NCI-H2081 treated with DMSO at 0.1 percent for 48 hours (cell line): ENCODE measurements around the gene MPDU1.
A peak's percentile ranks its signal among the peaks of the same experiment; 100 is the strongest.

Source experiments
- DNase-seq: peaks from one replicate; lab custom pipeline; 2025; lab: John Stamatoyannopoulos, UW

Gene MPDU1

GRCh38 chr17:7583253-7584109 is at the start of gene MPDU1:
Gene MPDU1, plus strand, starts transcription at chr17:7583852. Its CDS starts 11 bp downstream, at chr17:7583863.
- peak; percentile 71 for DNase-seq

DNA sequence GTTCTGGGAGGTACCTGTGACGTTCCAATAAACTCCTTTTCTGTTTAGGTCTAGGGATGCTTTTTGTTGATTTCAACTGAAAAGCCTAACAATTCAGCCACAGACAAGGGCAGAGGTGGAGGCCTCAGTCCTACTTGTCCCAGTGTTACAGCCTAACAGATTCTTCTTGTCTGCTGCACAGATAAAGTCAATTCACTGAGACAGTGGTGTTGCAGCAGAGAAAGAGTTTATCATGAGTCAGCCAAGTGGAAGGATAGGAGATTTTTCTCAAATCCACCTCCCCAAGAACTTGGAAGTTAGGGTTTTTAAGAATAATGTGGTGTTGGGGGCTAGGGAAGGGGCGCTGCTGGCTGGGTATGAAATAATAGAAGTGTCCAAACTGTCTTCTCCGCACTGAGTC is 45.6 kb upstream of the MPDU1 start:
- no peak for DNase-seq

DNA sequence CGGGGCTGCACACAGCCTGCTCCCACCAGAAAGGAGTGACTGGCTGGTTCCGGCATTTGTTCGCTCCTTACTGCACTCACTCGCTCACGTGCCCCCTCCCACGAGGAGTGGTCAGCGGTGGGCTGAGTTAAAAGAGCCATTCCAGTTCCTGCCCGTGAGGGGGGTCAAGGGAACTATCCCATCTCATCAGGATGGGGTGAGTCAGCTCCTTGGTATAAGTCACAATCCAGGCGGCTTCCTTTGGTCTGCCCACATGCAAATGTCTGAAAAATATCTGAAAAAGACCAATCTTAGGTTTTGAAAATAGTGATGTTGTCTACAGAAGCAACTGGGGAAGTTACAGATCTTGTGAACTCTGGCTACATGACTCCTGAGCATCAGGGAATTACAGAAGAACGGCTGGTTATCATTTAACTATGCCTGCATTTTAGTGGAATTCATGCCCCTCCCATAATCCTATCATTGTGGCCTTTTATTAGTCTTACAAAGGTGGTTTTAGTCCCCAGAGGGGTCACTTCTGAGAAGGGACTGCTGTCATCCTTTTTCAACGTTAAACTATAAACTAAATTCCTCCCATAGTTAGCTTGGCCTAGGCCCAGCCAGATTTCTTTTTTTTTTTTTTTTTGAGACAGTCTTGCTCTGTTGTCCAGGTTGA is 44.6 kb upstream of the MPDU1 start:
- DNase-seq, result no peak

- no peak for DNase-seq
Measured at GRCh38 chr17:7541074-7541621, 42.5 kb upstream of the MPDU1 start.

GRCh38 chr17:7544911-7545310 is 38.7 kb upstream of the MPDU1 start:
- DNase-seq, result no peak

GRCh38 chr17:7548585-7549400 is 34.9 kb upstream of the MPDU1 start, which contains the start of gene TNFSF12:
Gene TNFSF12, plus strand, starts transcription at chr17:7549058. Its CDS starts 96 bp downstream, at chr17:7549154.
- no peak for DNase-seq

DNA sequence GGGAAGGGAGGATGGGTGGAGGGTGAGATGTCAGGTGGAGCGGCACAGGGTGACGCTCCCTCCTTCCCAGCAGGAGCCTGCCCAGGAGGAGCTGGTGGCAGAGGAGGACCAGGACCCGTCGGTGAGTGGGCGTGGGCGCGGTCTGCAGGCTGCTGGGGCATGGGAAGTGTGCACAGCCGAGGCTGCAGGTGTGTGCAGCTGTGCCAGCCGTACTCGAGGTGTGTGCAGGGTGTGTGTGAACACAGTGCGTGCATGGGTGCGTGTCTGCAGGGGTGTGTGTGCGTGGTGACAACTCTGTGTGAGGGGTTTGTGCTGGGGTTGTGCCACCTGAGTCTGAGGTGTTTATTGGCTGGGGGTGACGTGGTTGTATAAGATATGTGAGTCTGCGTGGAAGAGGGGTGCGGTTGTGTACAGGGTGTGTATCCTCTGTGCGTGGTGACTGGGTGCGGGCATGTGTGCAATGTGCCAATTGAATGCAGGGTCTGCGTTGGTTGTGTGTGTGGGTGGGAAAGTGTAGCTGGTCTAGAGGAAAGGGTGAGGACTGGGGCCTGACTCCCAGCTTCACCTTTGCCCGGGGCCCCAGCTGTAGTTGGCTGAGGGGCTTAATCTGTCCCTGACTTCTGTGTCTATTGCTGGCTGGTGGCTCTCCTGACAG is 34.1 kb upstream of the MPDU1 start:
- DNase-seq, result no peak

- DNase-seq, result no peak
Measured at GRCh38 chr17:7550344-7550743, 33.3 kb upstream of the MPDU1 start.

GRCh38 chr17:7551396-7551795 is 32.3 kb upstream of the MPDU1 start:
- DNase-seq, result no peak

DNA sequence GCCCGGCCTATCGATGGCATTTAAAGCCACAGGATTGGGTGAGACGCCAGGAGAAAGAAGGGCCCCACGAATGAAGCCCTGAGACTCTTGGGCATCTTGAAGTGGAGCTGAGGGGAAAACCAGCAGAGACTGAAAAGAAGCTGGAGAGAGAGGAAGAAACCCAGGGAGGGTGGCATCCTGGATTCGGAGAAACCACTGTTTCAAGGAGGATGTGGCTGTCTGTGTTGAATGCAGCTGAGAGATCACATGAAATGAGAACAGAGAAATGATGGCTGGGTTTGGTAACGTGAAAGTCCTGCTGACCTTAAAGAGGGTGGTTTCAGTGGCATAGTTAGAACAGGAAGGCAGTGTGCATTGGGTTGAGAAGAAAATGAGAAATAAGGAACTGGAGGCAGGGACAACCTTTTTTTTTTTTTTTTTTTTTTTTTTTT is 31.0 kb upstream of the MPDU1 start:
- DNase-seq, result no peak

- no peak for DNase-seq
Measured at GRCh38 chr17:7553356-7553755, 30.3 kb upstream of the MPDU1 start.

DNA sequence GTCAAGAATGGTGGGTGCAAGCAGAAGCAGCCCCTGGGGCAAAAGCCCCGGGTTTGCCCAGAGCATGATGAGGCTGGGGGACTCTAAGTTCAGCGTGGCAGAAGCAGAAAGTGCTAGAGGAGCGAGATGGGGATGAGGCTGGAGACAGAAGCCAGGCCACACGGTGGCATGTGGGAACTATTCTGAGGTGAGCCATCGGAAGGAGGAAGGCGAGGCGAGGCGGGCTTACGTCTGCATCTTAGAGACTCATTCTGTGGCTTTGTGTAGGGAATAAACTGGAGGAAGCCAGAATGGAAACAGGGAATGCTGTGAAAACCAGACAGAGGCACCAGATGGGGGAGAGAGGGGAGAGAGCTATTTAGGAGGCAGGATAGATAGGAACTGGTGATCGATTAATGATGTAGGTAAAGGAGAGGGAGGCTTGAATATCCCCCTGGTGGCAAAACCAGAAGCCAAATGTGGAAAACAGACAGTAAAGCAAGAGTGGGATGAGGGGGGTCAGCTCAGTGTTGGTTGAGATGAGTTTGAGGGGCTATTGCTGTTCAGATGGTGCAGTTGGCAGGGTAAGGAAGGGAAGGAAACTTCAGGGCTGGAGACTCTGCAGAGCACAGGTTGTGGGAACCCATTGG is 28.2 kb upstream of the MPDU1 start:
- DNase-seq, result no peak

DNA sequence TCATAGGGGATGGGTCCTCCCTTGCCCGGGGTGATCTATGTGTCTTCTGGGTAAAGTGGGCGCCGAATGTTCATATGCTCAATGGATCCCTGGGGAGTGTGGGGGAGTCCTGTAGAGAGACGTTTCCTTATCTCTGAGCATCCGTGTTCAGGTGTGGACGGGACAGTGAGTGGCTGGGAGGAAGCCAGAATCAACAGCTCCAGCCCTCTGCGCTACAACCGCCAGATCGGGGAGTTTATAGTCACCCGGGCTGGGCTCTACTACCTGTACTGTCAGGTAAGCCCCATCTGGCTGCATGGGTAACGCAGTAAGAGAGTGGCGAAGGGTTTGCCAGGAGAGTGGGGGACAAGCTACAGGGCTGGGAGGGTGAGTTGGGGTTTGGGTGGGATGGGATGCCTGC is 27.0 kb upstream of the MPDU1 start:
- DNase-seq, result no peak

- DNase-seq, result no peak
Measured at GRCh38 chr17:7557147-7557764, 26.4 kb upstream of the MPDU1 start.

DNA sequence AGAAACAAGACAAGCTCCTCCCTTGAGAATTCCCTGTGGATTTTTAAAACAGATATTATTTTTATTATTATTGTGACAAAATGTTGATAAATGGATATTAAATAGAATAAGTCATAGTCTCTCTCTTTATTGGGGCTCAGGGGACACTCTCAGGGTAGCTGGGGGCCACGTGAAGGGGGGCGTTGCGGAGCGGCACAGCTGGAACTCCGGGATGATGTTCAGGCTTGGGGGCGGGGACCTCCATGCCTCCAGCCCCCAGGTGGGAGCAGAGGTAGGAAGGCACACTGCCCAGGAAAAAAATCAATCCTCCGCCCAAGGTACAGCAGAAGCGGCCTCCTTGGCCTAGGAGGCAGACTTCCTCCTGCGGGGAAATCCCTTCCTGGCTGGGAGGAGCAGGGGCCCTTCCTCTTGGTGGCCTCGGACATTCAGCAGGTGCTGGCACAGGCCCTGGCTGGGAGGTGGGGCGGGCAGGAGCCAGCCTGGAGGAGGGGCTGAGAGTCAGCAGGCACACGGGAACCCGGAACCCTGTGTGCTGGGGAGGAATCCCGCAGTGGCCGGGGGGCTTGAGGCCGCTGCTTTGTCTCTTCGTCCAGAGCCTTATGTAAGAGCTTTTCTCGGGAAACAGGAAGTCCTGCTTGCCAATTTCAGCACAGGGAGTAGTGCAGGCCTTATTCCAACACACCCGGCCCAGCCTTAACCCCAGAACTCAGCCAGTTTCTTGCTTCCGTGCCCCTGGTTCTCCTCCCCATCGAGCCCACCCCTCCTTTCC is 25.7 kb upstream of the MPDU1 start:
- DNase-seq, result no peak

DNA sequence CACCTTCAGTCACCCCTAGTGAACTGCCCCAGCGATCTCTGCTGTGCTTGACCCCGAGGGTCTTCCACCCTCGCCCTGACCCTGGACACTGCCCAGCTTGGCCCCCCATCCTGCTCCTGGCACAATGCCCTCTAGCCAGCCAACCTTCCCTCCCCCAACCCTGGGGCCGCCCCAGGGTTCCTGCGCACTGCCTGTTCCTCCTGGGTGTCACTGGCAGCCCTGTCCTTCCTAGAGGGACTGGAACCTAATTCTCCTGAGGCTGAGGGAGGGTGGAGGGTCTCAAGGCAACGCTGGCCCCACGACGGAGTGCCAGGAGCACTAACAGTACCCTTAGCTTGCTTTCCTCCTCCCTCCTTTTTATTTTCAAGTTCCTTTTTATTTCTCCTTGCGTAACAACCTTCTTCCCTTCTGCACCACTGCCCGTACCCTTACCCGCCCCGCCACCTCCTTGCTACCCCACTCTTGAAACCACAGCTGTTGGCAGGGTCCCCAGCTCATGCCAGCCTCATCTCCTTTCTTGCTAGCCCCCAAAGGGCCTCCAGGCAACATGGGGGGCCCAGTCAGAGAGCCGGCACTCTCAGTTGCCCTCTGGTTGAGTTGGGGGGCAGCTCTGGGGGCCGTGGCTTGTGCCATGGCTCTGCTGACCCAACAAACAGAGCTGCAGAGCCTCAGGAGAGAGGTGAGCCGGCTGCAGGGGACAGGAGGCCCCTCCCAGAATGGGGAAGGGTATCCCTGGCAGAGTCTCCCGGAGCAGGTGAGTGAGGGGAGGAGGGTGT is 24.9 kb upstream of the MPDU1 start, which contains the start of gene TNFSF13:
Gene TNFSF13 (plus strand): TSS at position 207 of the 776 bp plus-strand sequence. CDS start 290 bp downstream, at position 497.
- DNase-seq, result no peak

DNA sequence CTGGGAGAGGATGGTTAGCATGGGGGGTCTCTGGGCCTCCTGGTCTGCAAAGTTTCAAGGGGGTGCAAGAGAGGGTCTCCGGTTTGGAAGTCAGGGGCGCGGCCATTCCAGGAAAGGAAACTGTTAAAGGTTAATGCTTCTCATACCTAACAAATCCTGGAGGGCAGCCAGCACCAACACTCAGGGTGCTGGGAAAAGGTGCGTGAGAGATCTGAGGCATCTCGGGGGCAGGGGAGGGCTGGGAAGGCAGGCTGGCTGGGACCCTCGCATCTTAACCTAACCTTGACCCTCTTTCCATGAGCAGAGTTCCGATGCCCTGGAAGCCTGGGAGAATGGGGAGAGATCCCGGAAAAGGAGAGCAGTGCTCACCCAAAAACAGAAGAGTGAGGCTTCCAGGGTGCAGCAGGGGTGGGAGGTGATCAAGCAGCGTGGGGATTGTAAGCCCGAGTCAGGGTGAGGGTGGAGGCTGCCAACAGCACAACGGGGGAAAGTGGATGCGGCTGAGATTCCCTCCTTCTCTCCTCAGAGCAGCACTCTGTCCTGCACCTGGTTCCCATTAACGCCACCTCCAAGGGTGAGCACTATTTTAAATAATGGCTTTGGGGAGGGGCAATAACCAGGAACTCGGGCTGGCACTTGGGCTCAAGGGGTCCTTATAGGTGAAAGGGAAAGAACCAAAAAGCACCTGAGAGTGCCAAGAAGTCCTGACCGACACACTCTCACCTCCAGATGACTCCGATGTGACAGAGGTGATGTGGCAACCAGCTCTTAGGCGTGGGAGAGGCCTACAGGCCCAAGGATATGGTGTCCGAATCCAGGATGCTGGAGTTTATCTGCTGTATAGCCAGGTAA is 24.1 kb upstream of the MPDU1 start:
- DNase-seq, result no peak
